ENCODE data around the gene FSTL4.

DNA sequence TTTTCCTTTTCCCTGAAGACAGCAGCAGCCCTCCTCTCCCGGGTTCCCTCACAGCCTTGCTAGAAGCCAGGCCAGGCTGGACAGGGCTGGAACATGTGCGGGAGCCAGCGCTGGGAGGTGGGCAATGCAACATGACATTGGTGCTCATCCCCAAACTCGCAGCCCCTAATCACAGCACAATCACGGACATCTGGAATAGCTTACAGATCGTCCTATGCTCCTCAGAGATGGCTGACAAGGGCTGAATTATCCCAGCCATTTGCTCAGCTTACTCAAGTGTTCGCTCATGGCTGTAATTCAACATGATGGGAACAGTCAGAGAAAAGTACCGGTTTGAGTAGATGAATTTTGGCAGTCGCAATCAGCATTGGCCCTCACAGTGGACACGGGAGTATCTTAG lies 49.8 kb downstream of the FSTL4 start:
- TF ChIP-seq, protein P1, sequence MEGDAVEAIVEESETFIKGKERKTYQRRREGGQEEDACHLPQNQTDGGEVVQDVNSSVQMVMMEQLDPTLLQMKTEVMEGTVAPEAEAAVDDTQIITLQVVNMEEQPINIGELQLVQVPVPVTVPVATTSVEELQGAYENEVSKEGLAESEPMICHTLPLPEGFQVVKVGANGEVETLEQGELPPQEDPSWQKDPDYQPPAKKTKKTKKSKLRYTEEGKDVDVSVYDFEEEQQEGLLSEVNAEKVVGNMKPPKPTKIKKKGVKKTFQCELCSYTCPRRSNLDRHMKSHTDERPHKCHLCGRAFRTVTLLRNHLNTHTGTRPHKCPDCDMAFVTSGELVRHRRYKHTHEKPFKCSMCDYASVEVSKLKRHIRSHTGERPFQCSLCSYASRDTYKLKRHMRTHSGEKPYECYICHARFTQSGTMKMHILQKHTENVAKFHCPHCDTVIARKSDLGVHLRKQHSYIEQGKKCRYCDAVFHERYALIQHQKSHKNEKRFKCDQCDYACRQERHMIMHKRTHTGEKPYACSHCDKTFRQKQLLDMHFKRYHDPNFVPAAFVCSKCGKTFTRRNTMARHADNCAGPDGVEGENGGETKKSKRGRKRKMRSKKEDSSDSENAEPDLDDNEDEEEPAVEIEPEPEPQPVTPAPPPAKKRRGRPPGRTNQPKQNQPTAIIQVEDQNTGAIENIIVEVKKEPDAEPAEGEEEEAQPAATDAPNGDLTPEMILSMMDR (IDR thresholded peaks at IDR 0.05) = no peak
- TF ChIP-seq POLR2A (IDR thresholded peaks at IDR 0.05) (no peak), EP300 (IDR thresholded peaks at IDR 0.05) (no peak), POLR2AphosphoS5 (IDR thresholded peaks at IDR 0.05) (no peak)
